ENCODE results near the gene VGLL3.

The VGLL3 gene

DNA sequence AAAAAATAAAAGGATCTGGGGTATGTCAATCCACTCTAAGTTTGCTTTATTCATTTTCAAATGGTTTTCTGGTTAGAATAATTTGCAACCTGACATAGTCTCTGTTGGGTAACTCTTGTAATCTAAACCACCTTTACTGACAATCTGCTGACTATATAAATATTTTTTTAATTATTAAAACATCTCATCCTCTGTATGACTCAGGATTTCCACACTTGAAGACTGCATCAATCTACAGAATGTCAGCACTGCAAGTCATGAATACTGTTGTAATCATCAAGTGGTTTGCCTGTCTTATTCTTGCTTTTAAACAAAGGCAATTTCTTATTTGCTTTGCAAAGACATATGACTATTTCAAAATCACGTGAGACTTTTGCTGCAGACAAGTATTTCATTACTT is 42.1 kb downstream of the VGLL3 start:
- DNase-seq (ENCODE audit: low spot score): no peak
- TF ChIP-seq, protein P1, sequence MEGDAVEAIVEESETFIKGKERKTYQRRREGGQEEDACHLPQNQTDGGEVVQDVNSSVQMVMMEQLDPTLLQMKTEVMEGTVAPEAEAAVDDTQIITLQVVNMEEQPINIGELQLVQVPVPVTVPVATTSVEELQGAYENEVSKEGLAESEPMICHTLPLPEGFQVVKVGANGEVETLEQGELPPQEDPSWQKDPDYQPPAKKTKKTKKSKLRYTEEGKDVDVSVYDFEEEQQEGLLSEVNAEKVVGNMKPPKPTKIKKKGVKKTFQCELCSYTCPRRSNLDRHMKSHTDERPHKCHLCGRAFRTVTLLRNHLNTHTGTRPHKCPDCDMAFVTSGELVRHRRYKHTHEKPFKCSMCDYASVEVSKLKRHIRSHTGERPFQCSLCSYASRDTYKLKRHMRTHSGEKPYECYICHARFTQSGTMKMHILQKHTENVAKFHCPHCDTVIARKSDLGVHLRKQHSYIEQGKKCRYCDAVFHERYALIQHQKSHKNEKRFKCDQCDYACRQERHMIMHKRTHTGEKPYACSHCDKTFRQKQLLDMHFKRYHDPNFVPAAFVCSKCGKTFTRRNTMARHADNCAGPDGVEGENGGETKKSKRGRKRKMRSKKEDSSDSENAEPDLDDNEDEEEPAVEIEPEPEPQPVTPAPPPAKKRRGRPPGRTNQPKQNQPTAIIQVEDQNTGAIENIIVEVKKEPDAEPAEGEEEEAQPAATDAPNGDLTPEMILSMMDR (IDR thresholded peaks at IDR 0.05; ENCODE audit: extremely low read depth, insufficient read depth, missing control alignments): no peak
- in situ Hi-C loops (cut with MboI; ENCODE audit: low pct_unique_long_range_greater_than_20kb, low sequenced_read_pairs, unreplicated experiment): no loop called here

GRCh38 chr3:86942206-86942605 is 48.7 kb downstream of the VGLL3 start:
- in situ Hi-C loops (cut with MboI; ENCODE audit: low pct_unique_long_range_greater_than_20kb, low sequenced_read_pairs, unreplicated experiment): no loop called here
- TF ChIP-seq, protein P1 (IDR thresholded peaks at IDR 0.05; ENCODE audit: extremely low read depth, insufficient read depth, missing control alignments): no peak
- no peak for DNase-seq (ENCODE audit: low spot score)

DNA sequence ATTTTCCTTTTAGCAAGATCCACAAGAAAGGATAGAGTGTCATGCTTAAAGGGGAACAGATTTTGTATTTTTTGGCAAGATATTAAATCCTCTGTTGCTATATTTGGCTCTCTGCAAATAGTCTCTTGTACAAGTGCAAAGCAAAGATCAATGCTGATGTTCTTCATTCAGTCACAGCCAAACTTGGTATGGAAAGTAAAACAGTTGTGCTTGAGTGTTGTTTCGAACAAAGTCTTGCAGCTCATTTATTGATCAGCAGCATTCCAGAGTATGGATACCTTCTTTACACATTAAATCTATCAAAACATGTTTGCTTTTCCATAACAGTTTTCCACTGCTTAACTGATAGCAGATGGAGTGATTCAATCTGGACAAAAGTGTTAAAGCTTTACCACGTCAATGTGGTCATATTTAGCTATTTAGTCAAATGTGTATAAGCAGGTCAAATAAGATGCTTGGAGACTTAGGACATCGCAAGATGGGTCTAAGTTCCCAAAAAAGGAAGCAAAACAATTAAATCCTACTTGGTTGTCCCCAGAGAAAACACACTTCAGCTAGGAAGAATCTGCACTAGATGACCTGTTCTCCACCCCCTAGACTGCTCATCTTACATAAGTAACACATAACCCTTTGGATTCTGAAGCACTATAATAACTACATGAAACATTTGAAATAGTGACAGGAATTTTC is 52.4 kb downstream of the VGLL3 start:
- in situ Hi-C loops (cut with MboI; ENCODE audit: low pct_unique_long_range_greater_than_20kb, low sequenced_read_pairs, unreplicated experiment): no loop called here
- DNase-seq (ENCODE audit: low spot score): no peak
- TF ChIP-seq, protein P1 (IDR thresholded peaks at IDR 0.05; ENCODE audit: extremely low read depth, insufficient read depth, missing control alignments): no peak

DNA sequence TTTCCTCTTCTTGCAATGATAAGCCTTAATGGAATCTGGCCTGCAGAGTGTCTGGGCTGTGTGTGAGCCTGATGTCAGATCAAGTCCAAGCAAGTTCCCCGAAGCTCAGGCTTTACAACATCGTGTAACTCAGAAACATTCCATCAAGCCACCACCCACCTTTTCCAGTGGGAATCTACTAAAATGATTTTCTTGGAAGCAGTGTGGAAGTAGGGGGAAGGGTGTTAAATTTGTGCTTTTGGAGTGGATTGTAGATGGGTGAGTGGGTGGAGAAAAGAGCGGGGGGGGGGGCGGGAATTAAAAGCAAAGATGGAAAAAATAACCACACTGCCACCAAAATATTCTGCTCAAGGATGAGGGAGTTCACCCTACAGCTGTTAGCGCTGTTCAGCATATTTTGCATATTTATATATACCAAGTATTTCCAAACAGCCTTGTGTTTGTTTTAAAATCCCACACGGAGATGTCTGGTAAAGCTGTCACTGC is 53.6 kb downstream of the VGLL3 start:
- in situ Hi-C loops (cut with MboI; ENCODE audit: low pct_unique_long_range_greater_than_20kb, low sequenced_read_pairs, unreplicated experiment): no loop called here
- TF ChIP-seq, protein P1 (IDR thresholded peaks at IDR 0.05; ENCODE audit: extremely low read depth, insufficient read depth, missing control alignments): no peak
- DNase-seq (ENCODE audit: low spot score): no peak

DNA sequence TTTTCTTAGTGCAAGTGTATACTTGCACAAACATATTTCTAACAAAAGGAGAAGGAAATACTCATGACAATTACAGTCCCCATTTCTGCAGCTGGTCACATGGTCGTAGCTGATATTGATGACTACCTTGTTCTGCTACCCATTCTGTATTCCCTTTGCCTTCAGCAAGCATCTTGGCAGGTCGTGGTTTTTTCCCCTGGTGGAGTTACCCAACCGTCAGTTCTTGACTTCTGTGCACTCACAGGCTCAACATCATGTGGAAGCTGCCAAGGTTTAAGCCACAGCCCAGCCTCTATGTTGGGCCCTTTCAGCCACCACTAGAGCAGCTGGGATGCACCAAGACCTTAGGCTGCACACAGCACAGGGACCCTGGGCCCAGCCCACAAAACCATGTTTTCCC is 56.1 kb downstream of the VGLL3 start:
- DNase-seq (ENCODE audit: low spot score): no peak
- TF ChIP-seq, protein P1 (IDR thresholded peaks at IDR 0.05; ENCODE audit: extremely low read depth, insufficient read depth, missing control alignments): no peak
- in situ Hi-C loops (cut with MboI; ENCODE audit: low pct_unique_long_range_greater_than_20kb, low sequenced_read_pairs, unreplicated experiment): no loop called here

- in situ Hi-C loops (cut with MboI; ENCODE audit: low pct_unique_long_range_greater_than_20kb, low sequenced_read_pairs, unreplicated experiment): no loop called here
- no peak for DNase-seq (ENCODE audit: low spot score)
- TF ChIP-seq, protein P1 (IDR thresholded peaks at IDR 0.05; ENCODE audit: extremely low read depth, insufficient read depth, missing control alignments): no peak
Measured at GRCh38 chr3:86930831-86931230, 60.1 kb downstream of the VGLL3 start.

Measured in GM13977 (cell line).